ACC112 (cell line): Measurements from ENCODE around the gene MARCHF11.

Experiments
- H2AFZ ChIP-seq: fragments of 200-600 bp; sonication (generic); one replicate; pipeline ENCODE4 v1.6.0; 2017; ENCODE audit warnings: antibody characterized with exemption, low read length; ENCODE audit not compliant: unreplicated experiment
- H3K27ac ChIP-seq: fragments of 200-600 bp; sonication (generic); 2 replicates; pipeline ENCODE4 v1.5.1; 2014; ENCODE audit warnings: low read depth, mild to moderate bottlenecking, antibody characterized with exemption, low read length, moderate library complexity
- H3K27me3 ChIP-seq: fragments of 200-600 bp; sonication (generic); 2 replicates; pipeline ENCODE4 v1.6.1; 2014; ENCODE audit warnings: mild to moderate bottlenecking, antibody characterized with exemption, low read length, moderate library complexity, mixed read lengths; ENCODE audit not compliant: insufficient read depth
- H3K36me3 ChIP-seq: fragments of 200-600 bp; sonication (generic); 2 replicates; pipeline ENCODE4 v1.6.1; 2016; ENCODE audit warnings: mild to moderate bottlenecking, antibody characterized with exemption, low read length, moderate library complexity, mixed read lengths; ENCODE audit not compliant: insufficient read depth
- H3K4me1 ChIP-seq: fragments of 200-600 bp; sonication (generic); one replicate; pipeline ENCODE4 v1.6.1; 2016; ENCODE audit warnings: low read length, mixed read lengths; ENCODE audit not compliant: insufficient read depth, unreplicated experiment, control insufficient read depth
- H3K4me3 ChIP-seq: fragments of 200-600 bp; sonication (generic); 2 replicates; pipeline ENCODE4 v1.5.1; 2014; ENCODE audit warnings: mild to moderate bottlenecking, low read depth, low read length
- H3K79me2 ChIP-seq: fragments of 200-600 bp; sonication (generic); one replicate; pipeline ENCODE4 v1.6.0; 2016; ENCODE audit warnings: low read length; ENCODE audit not compliant: control insufficient read depth, unreplicated experiment, insufficient read depth

The MARCHF11 gene

DNA sequence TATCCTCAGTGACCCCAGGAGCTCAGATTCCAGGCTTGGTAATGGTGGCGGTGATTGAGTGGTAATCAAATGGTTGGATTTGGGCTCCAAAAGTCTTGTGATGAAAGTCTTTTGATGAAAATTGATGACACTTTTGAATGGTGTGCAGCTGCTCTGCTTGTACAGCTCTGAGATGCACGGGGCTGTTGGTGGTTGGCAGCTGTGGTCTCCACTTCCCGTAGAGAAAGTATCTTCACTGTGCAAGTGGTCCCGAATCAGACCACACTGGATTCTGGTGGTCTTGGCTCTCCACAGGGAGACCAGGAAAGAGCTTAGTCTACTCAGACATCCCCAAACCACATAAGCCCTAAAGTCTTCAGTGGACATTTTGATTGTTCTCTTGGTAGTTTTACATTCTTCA, 96.6 kb downstream of the MARCHF11 start:
- no peaks in the 10 kb centered on the region for H3K36me3 ChIP-seq
- no peak overlapping the region for H3K27ac ChIP-seq
- no peak overlapping the region for H2AFZ ChIP-seq
- H3K4me3 ChIP-seq = no peak overlapping the region
- H3K27me3 ChIP-seq = peaks cover 25% of the 10 kb centered on the region; the same call in 1 of the 2 replicates
- no peaks in the 10 kb centered on the region for H3K79me2 ChIP-seq
- no peaks in the 10 kb centered on the region for H3K4me1 ChIP-seq

GRCh38 chr5:16082053-16082452, 97.5 kb downstream of the MARCHF11 start:
- Histone ChIP-seq H3K4me3 (no peak overlapping the region), H3K4me1 (no peaks in the 10 kb centered on the region), H3K27me3 (peaks cover 25% of the 10 kb centered on the region; the same call in 1 of the 2 replicates), H3K27ac (no peak overlapping the region), H2AFZ (no peak overlapping the region), H3K36me3 (no peaks in the 10 kb centered on the region), H3K79me2 (no peaks in the 10 kb centered on the region)

DNA sequence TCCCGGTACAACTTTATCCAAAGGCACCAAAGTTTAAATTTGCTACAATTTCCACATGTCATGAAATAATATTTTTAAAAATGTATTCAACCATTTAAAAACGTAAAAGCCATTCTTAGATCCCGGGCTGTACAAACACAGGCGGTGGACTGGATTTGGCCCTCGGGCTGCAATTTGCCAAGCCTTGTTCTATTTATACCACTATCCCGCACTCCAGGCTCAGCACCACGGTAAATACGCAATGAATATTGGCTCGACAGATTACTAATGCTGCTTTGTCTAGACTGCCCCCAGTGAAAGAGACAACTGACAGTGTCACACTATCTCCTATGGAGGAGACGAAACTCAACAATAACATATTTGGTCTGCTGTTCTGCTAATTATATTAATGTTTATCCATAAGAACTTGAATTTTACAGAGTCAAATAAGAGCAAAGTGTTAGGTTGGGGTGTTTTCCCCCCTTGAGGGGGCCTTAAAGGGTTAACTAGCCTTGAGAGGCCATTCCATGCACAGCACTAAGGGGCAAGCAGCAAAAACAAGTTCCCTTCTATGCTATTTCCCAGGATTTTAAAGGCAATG, 98.1 kb downstream of the MARCHF11 start:
- H3K36me3 ChIP-seq = no peaks in the 10 kb centered on the region
- H3K27me3 ChIP-seq = peaks cover 29% of the 10 kb centered on the region; the same call in 1 of the 2 replicates
- H3K4me1 ChIP-seq = no peaks in the 10 kb centered on the region
- H2AFZ ChIP-seq = no peak overlapping the region
- no peak overlapping the region for H3K27ac ChIP-seq
- no peak overlapping the region for H3K4me3 ChIP-seq
- H3K79me2 ChIP-seq = no peaks in the 10 kb centered on the region

DNA sequence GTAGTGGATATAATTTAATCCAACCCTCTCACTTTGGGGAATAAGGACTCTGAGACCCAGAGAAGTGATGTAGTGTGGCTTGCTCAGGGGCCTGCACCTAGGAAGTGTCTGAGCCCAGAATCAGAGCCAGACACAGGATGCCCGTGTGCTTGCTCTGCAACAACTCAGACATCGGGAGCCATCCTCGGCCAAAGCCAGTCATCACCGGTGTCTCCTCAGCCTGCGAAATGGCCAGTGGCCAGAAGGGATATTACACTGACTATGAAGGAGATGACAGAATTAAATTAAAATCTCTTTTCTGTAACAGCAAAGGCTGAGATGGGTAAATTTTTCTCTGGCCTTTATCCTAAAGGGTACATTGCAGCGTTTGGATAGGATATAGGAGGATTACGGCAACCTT, 102.9 kb downstream of the MARCHF11 start:
- Histone ChIP-seq H3K4me3 (no peak overlapping the region), H3K4me1 (no peaks in the 10 kb centered on the region), H3K27ac (no peak overlapping the region)

DNA sequence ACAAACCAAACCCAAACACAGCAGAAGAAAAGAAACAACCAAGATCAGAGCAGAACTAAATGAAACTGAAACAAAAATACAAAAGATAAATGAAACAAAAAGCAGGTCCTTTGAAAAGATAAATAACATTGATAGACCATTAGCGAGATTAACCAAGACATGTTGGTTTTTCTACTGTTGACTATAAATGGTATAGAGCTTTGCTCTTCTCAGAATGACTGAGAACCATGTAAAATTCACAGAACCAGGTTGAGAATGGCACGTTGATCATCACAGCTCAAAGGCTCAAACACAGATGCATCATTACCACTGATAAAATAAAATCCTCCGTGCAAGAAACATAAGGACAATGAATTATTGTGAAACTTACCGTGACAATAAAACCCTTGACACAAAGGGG, 105.2 kb downstream of the MARCHF11 start:
- no peak overlapping the region for H3K4me3 ChIP-seq
- H2AFZ ChIP-seq = no peak overlapping the region
- no peaks in the 10 kb centered on the region for H3K4me1 ChIP-seq
- H3K27ac ChIP-seq = no peak overlapping the region
- H3K79me2 ChIP-seq = no peaks in the 10 kb centered on the region
- peaks cover 42% of the 10 kb centered on the region for H3K27me3 ChIP-seq
- H3K36me3 ChIP-seq = no peaks in the 10 kb centered on the region

More for the DNA sequence above, 102.9 kb downstream of the MARCHF11 start:
- H3K36me3 ChIP-seq = no peaks in the 10 kb centered on the region
- no peak overlapping the region for H2AFZ ChIP-seq
- H3K27me3 ChIP-seq = peaks cover 31% of the 10 kb centered on the region
- H3K79me2 ChIP-seq = no peaks in the 10 kb centered on the region

DNA sequence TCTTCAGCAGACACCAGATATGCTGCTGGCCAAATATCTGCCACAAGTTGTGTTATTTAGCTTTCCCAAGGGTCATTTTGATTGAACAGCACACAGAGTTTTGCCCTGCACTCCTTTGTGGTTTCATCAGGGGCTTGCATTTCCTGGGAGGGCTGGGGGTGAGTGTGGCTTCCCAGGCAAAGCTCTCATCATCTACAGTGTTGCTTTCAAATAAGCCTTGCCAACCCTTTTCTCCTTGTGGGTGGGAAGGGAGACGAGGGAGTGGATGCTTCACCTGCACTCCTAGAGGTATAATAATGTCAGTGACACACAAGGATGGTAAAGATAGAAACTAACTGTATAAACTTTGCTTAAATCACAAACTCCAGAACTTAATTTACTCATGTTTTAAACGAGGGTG, 107.0 kb downstream of the MARCHF11 start:
- no peak overlapping the region for H2AFZ ChIP-seq
- H3K79me2 ChIP-seq = no peaks in the 10 kb centered on the region
- no peak overlapping the region for H3K27ac ChIP-seq
- H3K36me3 ChIP-seq = no peaks in the 10 kb centered on the region
- H3K4me1 ChIP-seq = no peaks in the 10 kb centered on the region
- no peak overlapping the region for H3K4me3 ChIP-seq
- H3K27me3 ChIP-seq = peaks cover 54% of the 10 kb centered on the region

GRCh38 chr5:16067415-16067814, 112.2 kb downstream of the MARCHF11 start:
- no peak overlapping the region for H3K4me3 ChIP-seq
- no peaks in the 10 kb centered on the region for H3K79me2 ChIP-seq
- H2AFZ ChIP-seq = no peak overlapping the region
- H3K27me3 ChIP-seq = peaks cover 37% of the 10 kb centered on the region
- no peaks in the 10 kb centered on the region for H3K4me1 ChIP-seq
- H3K27ac ChIP-seq = no peak overlapping the region
- H3K36me3 ChIP-seq = no peaks in the 10 kb centered on the region

DNA sequence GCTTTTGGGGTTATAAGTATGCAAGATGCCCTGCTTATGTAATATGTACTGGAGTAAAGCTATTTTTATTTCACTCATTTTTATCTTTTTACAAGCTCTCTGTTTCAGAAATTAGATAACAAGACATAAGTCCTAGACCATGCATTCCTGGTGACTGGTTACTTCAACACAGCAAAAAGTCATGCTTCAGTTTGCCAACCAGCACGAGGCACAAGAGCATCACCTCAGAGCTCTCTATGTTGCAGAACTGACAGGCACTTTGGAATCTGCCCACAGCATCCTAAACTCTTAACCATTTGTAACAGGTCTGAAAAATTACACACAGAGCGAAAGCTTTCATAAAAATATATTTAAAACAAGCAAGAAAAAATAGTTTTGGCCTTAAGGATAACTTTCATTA, 112.8 kb downstream of the MARCHF11 start:
- Histone ChIP-seq H3K27ac (no peak overlapping the region), H3K36me3 (no peaks in the 10 kb centered on the region), H2AFZ (no peak overlapping the region), H3K79me2 (no peaks in the 10 kb centered on the region), H3K4me1 (no peaks in the 10 kb centered on the region), H3K4me3 (no peak overlapping the region), H3K27me3 (peaks cover 36% of the 10 kb centered on the region)

GRCh38 chr5:16066320-16066719, 113.3 kb downstream of the MARCHF11 start:
- Histone ChIP-seq H3K4me3 (no peak overlapping the region), H3K27ac (no peak overlapping the region), H3K79me2 (no peaks in the 10 kb centered on the region), H2AFZ (no peak overlapping the region), H3K4me1 (no peaks in the 10 kb centered on the region), H3K36me3 (no peaks in the 10 kb centered on the region), H3K27me3 (peaks cover 36% of the 10 kb centered on the region)

GRCh38 chr5:16065831-16066230, 113.8 kb downstream of the MARCHF11 start:
- Histone ChIP-seq H3K27me3 (peaks cover 34% of the 10 kb centered on the region), H3K79me2 (no peaks in the 10 kb centered on the region), H2AFZ (no peak overlapping the region), H3K36me3 (no peaks in the 10 kb centered on the region), H3K27ac (no peak overlapping the region), H3K4me3 (no peak overlapping the region), H3K4me1 (no peaks in the 10 kb centered on the region)

GRCh38 chr5:16064135-16064893, 115.3 kb downstream of the MARCHF11 start:
- H2AFZ ChIP-seq = no peak overlapping the region
- no peak overlapping the region for H3K4me3 ChIP-seq
- H3K27me3 ChIP-seq = peaks cover 20% of the 10 kb centered on the region
- no peaks in the 10 kb centered on the region for H3K79me2 ChIP-seq
- no peak overlapping the region for H3K27ac ChIP-seq
- H3K36me3 ChIP-seq = no peaks in the 10 kb centered on the region
- no peaks in the 10 kb centered on the region for H3K4me1 ChIP-seq
